SH-SY5Y (cell line): ENCODE data around the gene MVB12A.

Experiments
- GATA2 ChIP-seq: IDR thresholded peaks from 2 replicates; pipeline ENCODE4 v1.6.1; 2011; ENCODE audit warnings: mild to moderate bottlenecking, low read depth, low read length
- GATA3 ChIP-seq: IDR thresholded peaks from 2 replicates; pipeline ENCODE4 v1.6.1; 2011; ENCODE audit warnings: low read depth, mild to moderate bottlenecking, low read length, moderate library complexity

DNA sequence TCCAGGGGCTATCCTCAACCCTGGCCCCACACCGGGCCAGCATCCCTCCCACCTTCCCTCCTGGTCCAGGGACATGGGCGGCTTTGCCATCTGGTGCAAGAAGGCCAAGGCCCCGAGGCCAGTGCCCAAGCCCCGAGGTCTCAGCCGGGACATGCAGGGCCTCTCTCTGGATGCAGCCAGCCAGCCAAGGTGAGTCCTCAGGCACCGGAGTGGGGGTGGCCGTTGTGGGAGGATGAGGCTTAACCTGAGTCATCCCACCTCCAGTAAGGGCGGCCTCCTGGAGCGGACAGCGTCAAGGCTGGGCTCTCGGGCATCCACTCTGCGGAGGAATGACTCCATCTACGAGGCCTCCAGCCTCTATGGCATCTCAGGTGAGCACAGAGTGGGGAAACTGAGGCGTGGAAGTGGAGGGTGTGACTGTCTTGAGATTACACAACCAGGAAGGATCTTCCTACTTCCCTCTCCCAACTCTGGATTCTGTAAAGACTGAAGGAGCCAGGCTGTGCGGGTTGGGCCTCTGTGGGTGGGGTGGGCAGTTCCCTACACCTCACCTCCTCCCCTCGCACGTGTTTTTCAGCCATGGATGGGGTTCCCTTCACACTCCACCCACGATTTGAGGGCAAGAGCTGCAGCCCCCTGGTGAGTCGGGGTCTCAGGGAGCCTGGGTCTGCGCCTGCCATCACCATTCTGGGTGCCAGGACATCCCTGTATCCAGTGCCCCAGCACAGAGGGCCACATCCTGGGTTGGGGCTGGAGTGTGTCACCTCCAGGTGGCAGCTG, 3.8 kb downstream of the MVB12A start:
- no peak for TF ChIP-seq GATA2
- TF ChIP-seq GATA3 = no peak
